RWPE2 (cell line): ENCODE measurements around the gene PMIS2.
A peak's percentile ranks its signal among the peaks of the same experiment; 100 is the strongest.

Experiments used
- ATAC-seq: fragments of 200-7000 bp; cut with Tn5 transposase; 3 replicates; pipeline ENCODE4 v1.9.1; 2021; ENCODE audit warnings: low read depth
- DNase-seq: peaks from one replicate; pipeline ENCODE4 v3.0.0-alpha.2; 2020; ENCODE audit warnings: low spot score
- H3K27ac ChIP-seq: fragments of 450-650 bp; 2 replicates; pipeline ENCODE4 v1.5.1; 2017; ENCODE audit warnings: mild to moderate bottlenecking; ENCODE audit not compliant: poor library complexity, severe bottlenecking
- H3K27me3 ChIP-seq: fragments of 250-450 bp; sonication (Bioruptor Pico); 2 replicates; pipeline ENCODE4 v1.5.1; 2021; ENCODE audit warnings: mild to moderate bottlenecking, moderate library complexity; ENCODE audit not compliant: insufficient read depth, poor library complexity, severe bottlenecking
- H3K36me3 ChIP-seq: fragments of 250-450 bp; sonication (Bioruptor Pico); 2 replicates; pipeline ENCODE4 v1.5.1; 2020; ENCODE audit warnings: low read depth, mild to moderate bottlenecking, moderate library complexity
- H3K4me1 ChIP-seq: fragments of 250-450 bp; sonication (Bioruptor Pico); 2 replicates; pipeline ENCODE4 v1.5.1; 2021; ENCODE audit warnings: mild to moderate bottlenecking, moderate library complexity; ENCODE audit not compliant: insufficient read depth, poor library complexity, severe bottlenecking
- H3K4me3 ChIP-seq: fragments of 250-450 bp; sonication (Bioruptor Pico); 2 replicates; pipeline ENCODE4 v1.5.1; 2021; ENCODE audit warnings: mild to moderate bottlenecking, moderate library complexity; ENCODE audit not compliant: severe bottlenecking
- H3K9me3 ChIP-seq: fragments of 250-450 bp; sonication (Bioruptor Pico); 2 replicates; pipeline ENCODE4 v1.5.1; 2021; ENCODE audit warnings: mild to moderate bottlenecking, moderate library complexity; ENCODE audit not compliant: severe bottlenecking
- TF ChIP-seq, protein P1 (sequence below): fragments of 450-650 bp; IDR thresholded peaks from one replicate; pipeline ENCODE4 v1.5.1; 2017; ENCODE audit warnings: mild to moderate bottlenecking, moderate library complexity; ENCODE audit not compliant: poor library complexity, severe bottlenecking

The PMIS2 gene

DNA sequence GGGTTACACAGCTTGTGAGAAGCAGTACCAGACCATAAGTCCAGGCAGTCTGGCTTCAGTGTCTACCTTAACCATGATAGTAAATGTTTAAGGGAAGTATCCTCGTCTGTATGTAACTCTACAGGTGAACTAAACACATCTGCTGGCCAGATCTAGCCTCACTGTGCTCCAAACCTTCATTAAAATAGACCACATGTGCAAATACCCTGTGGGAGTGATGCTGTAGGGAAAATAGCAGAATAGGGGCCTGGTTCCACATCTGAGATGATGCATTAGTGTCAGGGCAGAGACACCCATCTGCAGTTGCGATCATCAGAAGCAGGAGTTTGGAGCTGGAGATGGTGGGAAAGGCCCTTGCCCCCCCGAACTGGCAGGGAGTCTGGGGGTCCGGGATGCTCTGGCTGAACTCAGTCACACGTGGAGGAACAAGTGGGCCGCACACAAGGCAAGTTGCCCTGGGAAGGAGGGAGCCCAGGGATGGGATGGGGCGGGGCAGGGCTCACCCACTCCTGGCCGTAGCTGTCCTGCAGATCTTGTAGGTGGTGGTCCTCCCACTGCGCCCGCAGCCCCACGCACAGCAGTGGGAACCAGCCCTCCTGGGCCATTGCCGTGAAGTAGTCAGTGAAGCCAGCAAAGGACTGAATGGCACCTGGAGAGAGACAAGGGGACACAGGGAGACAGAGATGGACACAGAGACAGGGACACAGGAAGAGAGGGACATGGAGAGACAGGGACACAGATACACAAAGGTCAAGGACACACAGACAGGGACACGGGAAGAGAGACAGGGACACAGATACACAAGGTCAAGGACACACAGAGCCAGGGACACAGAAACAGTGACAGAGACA, 33.2 kb upstream of the PMIS2 start:
- H3K9me3 ChIP-seq = no peaks in the 10 kb centered on the region
- no peaks in the 10 kb centered on the region for H3K4me1 ChIP-seq
- no peaks in the 10 kb centered on the region for H3K27me3 ChIP-seq
- no peak overlapping the region for H3K4me3 ChIP-seq
- TF ChIP-seq, protein P1, sequence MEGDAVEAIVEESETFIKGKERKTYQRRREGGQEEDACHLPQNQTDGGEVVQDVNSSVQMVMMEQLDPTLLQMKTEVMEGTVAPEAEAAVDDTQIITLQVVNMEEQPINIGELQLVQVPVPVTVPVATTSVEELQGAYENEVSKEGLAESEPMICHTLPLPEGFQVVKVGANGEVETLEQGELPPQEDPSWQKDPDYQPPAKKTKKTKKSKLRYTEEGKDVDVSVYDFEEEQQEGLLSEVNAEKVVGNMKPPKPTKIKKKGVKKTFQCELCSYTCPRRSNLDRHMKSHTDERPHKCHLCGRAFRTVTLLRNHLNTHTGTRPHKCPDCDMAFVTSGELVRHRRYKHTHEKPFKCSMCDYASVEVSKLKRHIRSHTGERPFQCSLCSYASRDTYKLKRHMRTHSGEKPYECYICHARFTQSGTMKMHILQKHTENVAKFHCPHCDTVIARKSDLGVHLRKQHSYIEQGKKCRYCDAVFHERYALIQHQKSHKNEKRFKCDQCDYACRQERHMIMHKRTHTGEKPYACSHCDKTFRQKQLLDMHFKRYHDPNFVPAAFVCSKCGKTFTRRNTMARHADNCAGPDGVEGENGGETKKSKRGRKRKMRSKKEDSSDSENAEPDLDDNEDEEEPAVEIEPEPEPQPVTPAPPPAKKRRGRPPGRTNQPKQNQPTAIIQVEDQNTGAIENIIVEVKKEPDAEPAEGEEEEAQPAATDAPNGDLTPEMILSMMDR = no peak
- DNase-seq (no peak), ATAC-seq (no peak)
- no peak overlapping the region for H3K27ac ChIP-seq
- peaks cover 1% of the 10 kb centered on the region for H3K36me3 ChIP-seq

DNA sequence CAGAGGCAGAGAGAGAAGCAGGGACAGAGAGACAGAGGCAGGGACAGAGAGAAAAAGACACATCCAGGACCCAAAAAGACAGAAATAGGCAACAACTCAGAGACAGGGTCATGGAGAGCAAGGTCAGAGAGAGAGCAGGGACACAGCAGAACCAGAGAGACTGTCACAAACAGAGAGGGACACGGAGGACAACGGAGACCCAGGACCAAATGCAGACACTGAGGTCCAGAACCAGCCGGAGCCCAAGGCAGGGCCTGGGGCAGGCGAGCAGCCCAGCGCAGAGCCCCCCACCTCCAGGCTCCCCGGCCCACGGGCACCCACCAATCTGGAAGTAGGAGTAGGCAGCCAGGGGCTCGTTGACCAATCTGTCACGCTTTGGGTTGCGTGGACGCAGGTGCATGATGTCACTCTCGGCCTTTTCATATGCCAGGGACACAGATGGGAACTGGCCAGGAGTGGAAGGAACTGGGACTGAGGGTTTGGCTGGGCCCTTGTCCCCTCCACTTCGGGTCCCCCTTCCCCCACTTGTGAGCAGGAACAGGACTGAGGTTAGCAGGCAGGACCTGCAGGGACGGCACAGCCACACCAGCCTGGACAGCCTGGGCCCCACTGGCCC, 32.5 kb upstream of the PMIS2 start:
- H3K4me3 ChIP-seq = no peak overlapping the region
- no peaks in the 10 kb centered on the region for H3K36me3 ChIP-seq
- no peaks in the 10 kb centered on the region for H3K9me3 ChIP-seq
- no peak for ATAC-seq
- no peak for DNase-seq
- TF ChIP-seq, protein P1 = no peak
- peaks cover 2% of the 10 kb centered on the region for H3K27me3 ChIP-seq
- H3K27ac ChIP-seq = no peak overlapping the region
- H3K4me1 ChIP-seq = no peaks in the 10 kb centered on the region

DNA sequence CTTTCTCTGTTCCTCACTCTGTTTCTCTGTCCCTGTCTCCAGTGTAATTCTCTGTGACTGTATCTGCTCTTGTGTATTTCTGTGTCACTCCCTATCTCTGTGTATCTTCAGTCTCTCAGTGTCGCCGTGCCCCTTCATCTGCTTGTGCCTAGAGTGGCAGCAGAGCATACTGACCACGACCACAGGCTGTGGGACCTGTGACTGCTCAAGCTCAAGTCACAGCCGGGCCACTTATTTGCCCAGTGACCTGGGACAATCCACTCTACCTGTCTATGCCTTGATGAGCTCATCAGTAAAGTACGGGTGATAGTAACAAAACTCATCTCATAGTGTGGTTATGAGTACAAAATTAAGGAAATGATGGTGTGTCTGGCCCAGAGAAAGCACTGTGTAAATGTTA, 31.9 kb upstream of the PMIS2 start:
- DNase-seq = no peak
- Histone ChIP-seq H3K9me3 (no peaks in the 10 kb centered on the region), H3K36me3 (no peaks in the 10 kb centered on the region), H3K27me3 (peaks cover 7% of the 10 kb centered on the region), H3K4me3 (no peak overlapping the region), H3K27ac (no peak overlapping the region), H3K4me1 (no peaks in the 10 kb centered on the region)
- TF ChIP-seq, protein P1 = no peak
- no peak for ATAC-seq

DNA sequence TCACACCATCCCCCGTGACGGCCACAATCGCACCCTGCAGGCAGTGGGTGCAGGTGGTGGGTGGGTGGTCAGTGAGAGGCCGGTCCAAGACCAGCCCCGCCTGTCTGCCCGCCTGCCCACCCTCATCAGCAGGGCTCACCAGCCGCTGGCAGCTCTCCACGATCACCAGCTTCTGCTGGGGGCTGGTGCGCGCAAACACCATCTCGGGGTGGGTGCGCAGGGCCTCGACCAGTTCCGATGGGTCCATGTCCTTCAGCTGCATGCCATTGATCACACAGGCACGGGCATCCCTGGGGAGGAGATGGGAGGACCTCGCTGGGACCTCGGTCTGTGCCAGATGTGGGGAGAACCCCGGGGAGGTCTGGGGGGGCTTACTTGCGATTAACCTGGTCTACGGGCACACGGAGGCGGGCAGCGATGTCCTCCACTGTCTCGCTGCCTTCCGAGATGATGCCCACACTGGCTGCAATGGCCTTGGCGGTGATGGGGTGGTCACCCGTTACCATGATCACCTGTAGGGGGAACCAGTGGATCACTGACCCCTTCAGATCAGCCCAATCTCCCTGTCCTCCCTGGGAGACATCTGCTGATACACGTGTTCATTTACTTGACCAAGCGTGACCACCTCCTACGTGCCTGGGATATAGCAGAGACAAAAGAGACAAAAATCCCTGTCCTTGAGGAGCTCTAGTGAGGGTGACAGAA, 30.5 kb upstream of the PMIS2 start:
- H3K27me3 ChIP-seq = peaks cover 8% of the 10 kb centered on the region
- H3K9me3 ChIP-seq = no peaks in the 10 kb centered on the region
- no peak overlapping the region for H3K4me3 ChIP-seq
- H3K36me3 ChIP-seq = no peaks in the 10 kb centered on the region
- no peaks in the 10 kb centered on the region for H3K4me1 ChIP-seq
- no peak overlapping the region for H3K27ac ChIP-seq
- TF ChIP-seq, protein P1 = peak; percentile 39
- DNase-seq (no peak), ATAC-seq (peak; percentile 26; the same call in 1 of the 3 replicates)
